T47D (cell line): ENCODE results near the gene PRAMEF14.
"Not testable (repeated sequence)": the region's sequence is repeated elsewhere in the genome, so short reads cannot be mapped to it uniquely, and the experiment has no call there.

Source experiments
- DNase-seq, 2 experiments: peaks; one replicate each; pipeline versions ENCODE4 v3.0.0 to v3.0.0-alpha.2; 2011 to 2012; ENCODE audit warnings: low read depth in 1 of 2, low spot score in 1 of 2
- in situ Hi-C: cut with HindIII; loops from 2 replicates; pipeline ENCODE4 v1.10.0; 2016; ENCODE audit warnings: low sequenced_read_pairs, low pct_unique_long_range_greater_than_20kb

Gene PRAMEF14

GRCh38 chr1:13297216-13297931 is 49.6 kb downstream of the PRAMEF14 start:
- DNase-seq, in situ Hi-C loops: not testable (repeated sequence)
